ENCODE results near the gene JMY. TPM values are rescaled to one million over a fixed set of nuclear protein-coding genes. Genes with fewer than 3 reads are reported as not detected.

Gene JMY
- total RNA-seq, 2 donors from 2014 or later: 60.5 to 74.3 TPM

DNA sequence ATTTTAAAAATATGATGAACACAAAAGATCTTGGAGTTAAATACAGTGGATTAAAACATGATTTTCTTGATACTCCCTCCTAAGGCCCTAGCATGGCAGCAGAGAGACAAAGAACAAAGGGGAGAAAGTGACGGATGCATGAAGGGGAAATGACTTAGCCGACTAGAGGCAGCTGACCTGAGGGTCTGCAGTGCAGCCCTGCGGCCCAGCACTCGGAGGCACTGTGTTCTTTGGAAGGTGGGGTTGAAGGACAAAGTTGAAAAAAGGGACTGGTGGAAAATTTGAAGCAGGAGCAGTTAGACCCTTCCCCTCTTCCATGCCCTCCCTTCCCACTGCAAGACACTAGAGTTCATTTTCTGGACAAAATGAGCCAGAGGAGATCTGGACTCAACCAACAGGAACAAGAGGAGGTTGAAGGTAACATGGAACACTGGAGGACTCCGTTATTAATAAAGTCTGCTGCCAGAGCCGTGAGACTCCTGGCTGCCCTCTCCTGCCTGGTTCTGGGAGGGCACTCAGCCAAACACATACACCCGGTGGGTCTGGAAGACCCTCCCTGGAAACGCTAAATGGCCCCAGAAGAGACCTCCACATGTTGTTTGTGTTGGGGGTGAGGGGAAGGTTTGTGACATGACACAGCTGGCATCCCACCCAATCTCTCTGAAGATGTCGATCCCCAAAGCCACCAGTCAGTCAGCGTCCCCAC, 98.1 kb downstream of the JMY start:
- no peaks in the 10 kb centered on the region for H3K9me3 ChIP-seq (ENCODE audit: control insufficient read depth, low read length, poor library complexity, severe bottlenecking)
- Mint-ChIP-seq H3K36me3 (ENCODE audit: low read depth) (no peaks in the 10 kb centered on the region), H3K27me3 (peaks cover 6% of the 10 kb centered on the region), H3K4me1 (no peaks in the 10 kb centered on the region), H3K27ac (no peak overlapping the region), H3K4me3 (no peak overlapping the region)
- ATAC-seq: no peak
- DNase-seq: no peak

GRCh38 chr5:79346420-79346824, 110.5 kb downstream of the JMY start:
- H3K36me3 Mint-ChIP-seq (ENCODE audit: low read depth): no peaks in the 10 kb centered on the region
- no peaks in the 10 kb centered on the region for H3K9me3 ChIP-seq (ENCODE audit: control insufficient read depth, low read length, poor library complexity, severe bottlenecking)
- no peak overlapping the region for H3K4me3 Mint-ChIP-seq
- no peak overlapping the region for H3K27ac Mint-ChIP-seq
- DNase-seq (no peak), ATAC-seq (no peak)
- H3K27me3 Mint-ChIP-seq: peaks cover 28% of the 10 kb centered on the region
- H3K4me1 Mint-ChIP-seq: no peaks in the 10 kb centered on the region

DNA sequence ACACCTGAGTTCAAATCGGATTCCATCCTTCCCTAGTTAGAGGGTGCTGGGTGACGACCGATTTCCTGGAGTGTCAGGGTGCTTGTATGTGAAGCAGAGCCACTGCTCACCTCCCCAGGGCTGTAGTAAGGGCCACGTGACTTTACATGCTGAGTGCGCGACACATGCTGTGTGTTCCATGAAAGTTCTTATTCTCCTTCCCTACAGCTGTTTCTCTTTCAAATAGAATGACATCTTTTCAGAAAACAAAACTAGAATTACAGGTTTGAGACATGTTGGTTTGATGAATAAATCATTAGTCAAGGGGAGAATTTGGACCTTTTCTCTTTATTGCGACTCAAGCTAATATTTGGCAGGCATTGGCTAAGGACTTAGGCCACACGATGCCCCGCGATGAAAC, 113.1 kb downstream of the JMY start:
- ATAC-seq: no peak
- H3K27ac Mint-ChIP-seq: no peak overlapping the region
- peaks cover 14% of the 10 kb centered on the region for H3K27me3 Mint-ChIP-seq
- no peaks in the 10 kb centered on the region for H3K36me3 Mint-ChIP-seq (ENCODE audit: low read depth)
- no peak for DNase-seq
- no peaks in the 10 kb centered on the region for H3K9me3 ChIP-seq (ENCODE audit: control insufficient read depth, low read length, poor library complexity, severe bottlenecking)
- no peak overlapping the region for H3K4me3 Mint-ChIP-seq
- H3K4me1 Mint-ChIP-seq: no peaks in the 10 kb centered on the region

- no peaks in the 10 kb centered on the region for H3K4me1 Mint-ChIP-seq
- DNase-seq (no peak), ATAC-seq (no peak)
- H3K36me3 Mint-ChIP-seq (ENCODE audit: low read depth): no peaks in the 10 kb centered on the region
- H3K27me3 Mint-ChIP-seq: peaks cover 12% of the 10 kb centered on the region
- H3K9me3 ChIP-seq (ENCODE audit: control insufficient read depth, low read length, poor library complexity, severe bottlenecking): no peaks in the 10 kb centered on the region
- no peak overlapping the region for H3K27ac Mint-ChIP-seq
- no peak overlapping the region for H3K4me3 Mint-ChIP-seq
Observed at GRCh38 chr5:79349881-79350280, 114.0 kb downstream of the JMY start.

- no peaks in the 10 kb centered on the region for H3K9me3 ChIP-seq (ENCODE audit: control insufficient read depth, low read length, poor library complexity, severe bottlenecking)
- Mint-ChIP-seq H3K27ac (no peak overlapping the region), H3K4me1 (no peaks in the 10 kb centered on the region), H3K27me3 (peaks cover 6% of the 10 kb centered on the region), H3K4me3 (no peak overlapping the region), H3K36me3 (ENCODE audit: low read depth) (peaks cover 3% of the 10 kb centered on the region)
- ATAC-seq: no peak
- no peak for DNase-seq
Observed at GRCh38 chr5:79357398-79357797, 121.5 kb downstream of the JMY start.

Other genes with a start within 250 kb of the JMY start
- 1 to 10 TPM; 1.0 to 2.2 TPM for gene DMGDH, start 166.5 kb upstream of the JMY start, total RNA-seq
- gene BHMT2, start 166.4 kb upstream of the JMY start, total RNA-seq: not detected
- not detected for gene BHMT, start 124.3 kb upstream of the JMY start, total RNA-seq

All from T-helper 17 cell (primary cell).